ENCODE results near the gene YY1. TPM values are rescaled to one million over a fixed set of nuclear protein-coding genes. Genes with fewer than 3 reads are reported as not detected.
A peak's percentile ranks its signal among the peaks of the same experiment; 100 is the strongest.

The YY1 gene
- total and polyA plus RNA-seq, 2 of the 8 experiments (the other 6 are each of a cell fraction or from before 2014, with no cell fraction given), result 26.4 to 106 TPM

DNA sequence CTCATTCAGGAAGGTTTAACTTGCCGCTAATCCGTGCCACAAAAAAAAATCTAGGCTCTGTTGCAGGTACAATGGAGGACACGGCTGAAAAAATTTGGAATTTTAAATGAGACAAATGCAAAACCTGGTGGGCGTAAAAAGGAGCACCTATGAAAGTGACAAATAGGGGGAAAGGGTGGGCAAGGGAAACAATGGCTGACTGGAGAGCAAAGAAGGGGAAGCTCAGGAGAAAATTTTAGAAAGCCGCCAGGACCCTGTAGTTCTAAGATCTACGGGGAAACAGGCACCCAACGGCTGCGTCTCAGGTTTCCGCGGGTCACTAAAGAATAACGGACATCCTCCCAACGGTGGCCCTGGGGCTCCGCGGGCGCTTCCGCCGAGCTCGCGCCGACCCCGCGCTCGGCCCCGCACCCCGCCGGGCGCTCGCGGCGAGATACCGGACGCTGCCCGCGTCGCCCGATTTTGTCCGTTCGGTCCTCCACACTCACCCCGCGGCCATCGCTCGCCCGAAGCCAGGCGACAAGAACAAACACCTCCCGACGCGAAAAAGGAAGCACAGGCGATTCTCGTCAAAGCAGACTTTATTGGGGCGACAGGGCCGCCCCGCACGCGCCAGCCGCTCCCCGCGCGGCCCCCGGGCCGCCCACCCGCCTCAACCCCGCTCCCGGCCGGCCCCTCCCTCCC is 1.1 kb upstream of the YY1 start:
- Histone ChIP-seq H3K79me2 (ENCODE audit: control insufficient read depth in 1 of 2, insufficient read depth in 2 of 2, low read length in 2 of 2) (peaks cover 63 to 84% of the 10 kb centered on the region in 2 experiments), H3K36me3 (ENCODE audit: control insufficient read depth in 2 of 4, insufficient read depth in 4 of 4, low read length in 3 of 4) (peaks cover 0 to 5% (median 2%) of the 10 kb centered on the region in 4 experiments; a peak in 3 of 8 replicates), H2BK20ac (ENCODE audit: low read length) (no peak overlapping the region), H3K4me1 (replicated peaks in 1 of 4; ENCODE audit: control insufficient read depth in 3 of 4, insufficient read depth in 4 of 4, low read length in 3 of 4) (peaks cover 0 to 11% (median 4%) of the 10 kb centered on the region in 4 experiments; a peak in 2 of 7 replicates), H3K9me3 (ENCODE audit: insufficient read depth in 2 of 2, low read depth in 1 of 2, low read length in 1 of 2) (no peaks in the 10 kb centered on the region), H3K23me2 (ENCODE audit: low read depth, low read length) (no peaks in the 10 kb centered on the region; the same call in 1 of the 2 replicates), H3K4me3 (ENCODE audit: extremely low read depth in 1 of 4, insufficient read depth in 2 of 4, low read depth in 3 of 4, low read length in 4 of 4) (peak overlapping the region; percentile 84 to 100 (median 94)), H2AK5ac (ENCODE audit: low read depth, low read length) (no peak overlapping the region), H3K4me2 (ENCODE audit: insufficient read depth in 1 of 2, low read depth in 2 of 2, low read length in 2 of 2) (peak overlapping the region; percentile 68 to 71), H3K9ac (replicated peaks in 1 of 4; ENCODE audit: extremely low read depth in 1 of 4, low read depth in 3 of 4, low read length in 3 of 4) (peak overlapping the region; percentile 89 to 93 (median 92)), H3K18ac (ENCODE audit: extremely low read depth, low read length) (peak overlapping the region; percentile 90), H4K8ac (ENCODE audit: extremely low read depth, insufficient read depth, low read length) (peak overlapping the region; percentile 98), H2BK5ac (ENCODE audit: low read depth, low read length) (peak overlapping the region; percentile 86), H2BK12ac (ENCODE audit: low read depth, low read length) (no peak overlapping the region), H4K20me1 (replicated peaks in 1 of 2; ENCODE audit: control insufficient read depth in 1 of 2, insufficient read depth in 2 of 2, low read length in 2 of 2) (peaks cover 16 to 27% of the 10 kb centered on the region in 2 experiments), H2BK120ac (replicated peaks; ENCODE audit: low read depth, low read length) (no peak overlapping the region), H2AFZ (ENCODE audit: low read length) (no peak overlapping the region), H3K4ac (replicated peaks; ENCODE audit: insufficient read length, low read depth, low read length) (peak overlapping the region; percentile 78), H3K56ac (replicated peaks; ENCODE audit: insufficient read length, low read depth, low read length) (peak overlapping the region; percentile 64), H2BK15ac (ENCODE audit: low read length) (no peak overlapping the region), H3K27me3 (replicated peaks in 1 of 4; ENCODE audit: control insufficient read depth in 3 of 4, extremely low read depth in 1 of 4, insufficient read depth in 3 of 4, low read length in 3 of 4) (no peaks in the 10 kb centered on the region), H3K23ac (ENCODE audit: insufficient read length) (no peak overlapping the region), H3K79me1 (ENCODE audit: low read depth, low read length) (peaks cover 6% of the 10 kb centered on the region), H3K27ac (ENCODE audit: low read depth, low read length) (peak overlapping the region; percentile 91), H3K14ac (ENCODE audit: insufficient read length) (no peak overlapping the region), H4K91ac (replicated peaks; ENCODE audit: insufficient read length, low read length) (peak overlapping the region; percentile 93), H4K5ac (ENCODE audit: insufficient read length, low read depth, low read length) (peak overlapping the region; percentile 97)
- ChIA-PET POLR2A (ENCODE audit: partially characterized antibody) (interaction anchor here (0.6 to 7.4 kb wide), 9 partner anchors 8 to 90 kb away, joined by 3 to 90 read pairs (median 4); no protein-coding TSS in a partner anchor), CTCF (ENCODE audit: partially characterized antibody) (interaction anchor here (1.3 to 2.6 kb wide), 2 partner anchors 14 to 146 kb away, joined by 3 to 10 read pairs; no protein-coding TSS in a partner anchor)
- no peak for FAIRE-seq
- DNase-seq (ENCODE audit: low read depth in 1 of 2, low spot score in 2 of 2), result peak in 1 of 2 experiments; percentile 71
- WGBS, 2 experiments (ENCODE audit: extremely low coverage in 1 of 2, insufficient coverage in 1 of 2, insufficient read length in 1 of 2, insufficient replicate concordance in 2 of 2, low coverage in 1 of 2, low lambda C conversion rate in 2 of 2, missing lambda C conversion rate in 1 of 2), result 2% methylated on average over 27 of the region's 64 CpGs; no CpG with 5 or more reads in 1 of the 2 experiments
- TF ChIP-seq, protein P1, sequence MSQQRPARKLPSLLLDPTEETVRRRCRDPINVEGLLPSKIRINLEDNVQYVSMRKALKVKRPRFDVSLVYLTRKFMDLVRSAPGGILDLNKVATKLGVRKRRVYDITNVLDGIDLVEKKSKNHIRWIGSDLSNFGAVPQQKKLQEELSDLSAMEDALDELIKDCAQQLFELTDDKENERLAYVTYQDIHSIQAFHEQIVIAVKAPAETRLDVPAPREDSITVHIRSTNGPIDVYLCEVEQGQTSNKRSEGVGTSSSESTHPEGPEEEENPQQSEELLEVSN (IDR thresholded peaks at IDR 0.05), result no peak
- no peak for TF ChIP-seq SP2 (IDR thresholded peaks at IDR 0.05; ENCODE audit: low read length)
- TF ChIP-seq YY1 (IDR thresholded peaks at IDR 0.05; ENCODE audit: low read depth, low read length), result peak; percentile 73; the same call in 1 of the 2 replicates
- no peak for TF ChIP-seq USF2 (IDR thresholded peaks at IDR 0.05; ENCODE audit: low read length)
- TF ChIP-seq RBBP5 (IDR thresholded peaks at IDR 0.05; ENCODE audit: borderline replicate concordance, low read depth, low read length), result peak; percentile 87; the same call in 1 of the 2 replicates
- no peak for TF ChIP-seq CBX8 (IDR thresholded peaks at IDR 0.05; ENCODE audit: borderline replicate concordance, low read depth, low read length)
- TF ChIP-seq POU5F1 (IDR thresholded peaks at IDR 0.05; ENCODE audit: low read depth, low read length), result no peak
- no peak for TF ChIP-seq CREB1 (IDR thresholded peaks at IDR 0.05)
- TF ChIP-seq CTBP2 (IDR thresholded peaks at IDR 0.05; ENCODE audit: borderline replicate concordance, insufficient read depth, insufficient read length, low read length), result no peak
- peak; percentile 83 for TF ChIP-seq ASH2L (IDR thresholded peaks at IDR 0.05; ENCODE audit: low read length)
- peak; percentile 77 for TF ChIP-seq TAF1 (IDR thresholded peaks at IDR 0.05; ENCODE audit: low read depth, low read length)
